ENCODE measurements around the gene CRYBG2.
"Not testable (repeated sequence)": the region's sequence is repeated elsewhere in the genome, so short reads cannot be mapped to it uniquely, and the experiment has no call there.

CRYBG2 gene

DNA sequence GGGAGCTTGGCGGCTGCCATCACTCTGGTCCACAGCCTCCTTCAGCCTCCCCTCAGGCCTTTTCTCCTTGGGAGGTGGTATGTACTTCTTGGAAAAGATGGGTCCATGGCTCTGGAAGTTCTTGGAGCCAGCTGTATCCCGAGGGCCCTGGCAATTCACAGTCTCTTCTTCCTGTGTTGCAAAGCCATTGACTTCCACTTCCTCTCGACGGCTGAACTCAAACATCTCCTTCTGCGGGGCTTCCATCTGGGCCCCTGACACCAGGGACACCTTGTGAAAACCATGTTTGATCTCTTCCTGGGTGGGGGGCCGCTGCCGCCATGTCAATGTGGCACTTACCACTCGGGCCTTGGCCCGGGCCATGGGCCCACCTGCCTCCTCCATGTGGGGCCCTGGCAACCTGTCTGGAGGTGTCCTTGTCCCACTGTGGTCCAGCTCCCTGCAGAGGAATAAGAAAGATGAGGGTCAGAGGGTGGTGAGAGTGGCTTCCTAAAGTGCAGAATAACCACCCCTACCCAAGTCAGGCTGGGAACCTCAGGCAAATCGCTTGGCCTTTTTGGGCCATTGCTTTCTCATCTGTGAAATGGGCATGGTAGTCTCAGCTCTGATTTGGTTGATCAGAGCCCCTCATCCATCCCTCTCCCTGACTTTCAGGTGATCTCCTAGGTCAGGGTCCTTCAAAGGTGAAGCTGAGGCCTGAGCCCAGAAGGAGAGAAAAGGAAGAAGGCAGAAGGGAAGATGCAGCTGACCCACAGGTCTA is 7.5 kb downstream of the CRYBG2 start:
- no peak for DNase-seq

GRCh38 chr1:26345718-26346117 is 8.2 kb downstream of the CRYBG2 start:
- DNase-seq = no peak

DNA sequence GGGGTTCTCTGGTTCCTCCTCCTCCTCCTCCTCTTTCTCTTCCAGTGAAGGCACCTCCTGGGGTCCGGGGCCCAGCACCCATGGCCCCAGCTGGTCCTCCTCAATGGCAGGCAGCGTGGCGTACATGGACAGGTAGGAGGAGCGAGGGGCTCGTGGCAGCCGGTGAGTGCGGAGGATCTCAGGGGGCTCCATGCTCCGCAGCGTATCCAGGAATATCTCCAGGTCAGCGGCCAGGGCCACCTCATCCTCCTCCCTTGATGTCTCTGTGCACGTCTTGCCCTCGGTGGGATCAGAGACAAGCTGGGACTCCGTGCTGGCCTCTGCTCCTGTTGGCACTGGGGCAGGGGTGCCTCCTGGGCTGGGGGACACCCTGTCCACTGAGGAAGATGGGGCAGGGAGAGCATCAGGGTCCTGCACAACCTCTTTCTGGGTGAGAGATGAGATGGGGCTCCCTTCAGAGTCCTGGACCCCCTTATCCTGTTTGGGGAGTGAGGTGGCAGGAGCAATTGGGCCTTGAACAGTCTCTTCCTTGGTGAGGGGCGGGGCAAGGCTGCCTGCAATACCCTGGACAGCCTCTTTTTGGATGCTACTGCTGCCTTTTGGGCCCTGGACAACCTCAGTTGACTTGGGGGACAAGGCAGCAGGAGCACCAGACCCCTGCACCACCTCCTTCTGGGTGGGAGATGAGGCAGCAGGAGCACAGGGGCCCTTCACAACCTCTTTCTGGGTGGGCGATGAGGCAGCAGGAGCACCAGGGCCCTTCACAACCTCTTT is 9.6 kb downstream of the CRYBG2 start:
- DNase-seq = no peak

- no peak for DNase-seq
Measured at GRCh38 chr1:26340047-26340481, 13.9 kb downstream of the CRYBG2 start.

GRCh38 chr1:26338670-26339069 is 15.3 kb downstream of the CRYBG2 start:
- no peak for DNase-seq

DNA sequence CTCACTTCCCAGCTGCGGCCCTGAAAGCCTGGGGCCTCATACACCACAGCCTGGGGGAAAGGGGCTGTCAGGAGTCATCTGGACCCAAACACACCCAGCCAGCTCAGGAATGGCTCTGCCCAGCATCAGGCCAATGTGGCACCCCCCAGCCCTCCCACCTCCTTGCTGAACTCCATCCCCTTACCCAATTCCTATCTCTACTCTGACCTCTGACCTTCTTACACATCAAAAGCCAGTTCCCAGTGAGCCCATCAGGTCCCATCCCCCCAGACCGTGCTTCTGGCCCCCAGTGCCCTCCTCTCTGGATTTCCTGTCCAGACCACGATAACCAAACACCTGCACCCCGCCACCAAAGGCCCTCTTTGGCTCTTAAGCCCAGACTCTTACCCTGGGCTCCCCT is 16.3 kb downstream of the CRYBG2 start:
- DNase-seq = no peak

DNA sequence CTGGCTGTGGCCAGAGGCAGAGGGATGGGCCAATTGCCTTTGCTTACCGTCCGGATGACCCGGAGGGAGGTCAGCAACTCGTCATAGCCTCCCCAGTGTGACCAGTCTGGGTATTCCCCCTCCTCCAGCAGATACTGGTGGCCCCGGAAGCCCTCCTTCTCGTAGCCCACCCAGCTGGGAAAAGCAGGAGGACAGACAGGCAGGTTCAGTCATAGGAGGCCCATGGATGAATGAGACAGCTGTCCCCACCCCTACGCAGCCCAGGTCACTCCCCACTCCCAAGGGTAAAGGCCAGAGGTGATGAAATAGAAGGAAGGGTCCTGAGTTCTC is 16.8 kb downstream of the CRYBG2 start:
- DNase-seq = no peak

- DNase-seq = peak; percentile 83
Measured at GRCh38 chr1:26336477-26337205, 17.3 kb downstream of the CRYBG2 start.

GRCh38 chr1:26335774-26336476 is 18.0 kb downstream of the CRYBG2 start:
- DNase-seq = no peak

- not testable (repeated sequence) for DNase-seq
Measured at GRCh38 chr1:26333312-26333711, 20.6 kb downstream of the CRYBG2 start.

- no peak for DNase-seq
Measured at GRCh38 chr1:26330276-26330675, 23.7 kb downstream of the CRYBG2 start.

DNA sequence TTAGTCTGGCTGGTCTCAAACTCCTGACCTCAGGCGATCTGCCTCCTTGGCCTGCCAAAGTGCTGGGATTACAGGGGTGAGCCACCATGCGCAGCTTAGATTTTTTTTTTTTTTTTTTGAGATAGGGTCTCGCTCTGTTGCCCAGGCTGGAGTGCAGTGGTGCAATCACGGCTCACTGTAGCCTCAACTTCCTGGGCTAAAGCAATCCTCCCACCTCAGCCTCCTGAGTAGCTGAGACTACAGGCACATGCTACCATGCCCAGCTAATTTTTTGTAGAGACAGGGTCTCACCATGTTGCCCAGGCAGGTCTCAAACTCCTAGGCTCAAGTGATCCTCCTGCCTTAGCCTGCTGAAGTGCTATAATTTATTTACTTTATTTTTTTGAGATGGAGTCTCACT is 24.6 kb downstream of the CRYBG2 start:
- DNase-seq = not testable (repeated sequence)

DNA sequence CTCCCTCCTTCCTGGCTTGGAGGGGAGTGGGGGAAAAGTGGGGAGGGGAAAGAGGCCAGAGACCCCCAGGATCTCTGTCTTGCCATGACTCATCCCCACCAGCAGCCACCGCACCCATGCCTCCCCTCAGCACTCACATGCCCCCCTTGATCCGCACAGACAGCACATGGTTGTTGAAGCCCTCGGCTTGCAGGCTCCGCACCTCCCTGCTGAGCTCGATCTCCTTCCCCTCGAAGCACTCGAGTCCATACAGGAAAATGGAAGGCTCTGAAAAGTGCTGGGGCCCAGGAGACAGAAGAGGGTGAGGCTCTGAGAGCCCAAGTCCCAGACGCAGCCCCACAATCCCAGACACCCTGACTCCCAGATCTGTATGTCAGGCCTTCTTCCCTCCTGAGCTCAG is 25.3 kb downstream of the CRYBG2 start:
- DNase-seq = no peak

GRCh38 chr1:26327956-26328362 is 26.0 kb downstream of the CRYBG2 start:
- no peak for DNase-seq

DNA sequence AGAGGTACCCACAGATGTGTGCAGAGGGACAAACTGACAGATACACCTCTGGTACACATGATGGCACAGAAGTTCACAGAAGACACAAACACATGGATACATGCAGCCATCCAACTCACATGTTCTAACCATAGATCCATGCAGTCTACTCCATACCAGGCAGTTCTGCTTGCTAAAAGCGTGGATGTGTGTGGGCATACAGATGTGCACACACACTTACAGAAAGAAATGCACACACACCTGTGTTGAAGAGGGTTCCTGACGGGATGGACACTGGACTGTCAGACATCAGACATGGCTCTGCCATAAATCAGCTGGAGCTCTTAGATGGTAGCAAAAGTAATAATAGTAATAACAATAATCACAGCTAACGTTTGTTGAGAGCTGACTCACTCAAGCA is 29.4 kb downstream of the CRYBG2 start:
- DNase-seq = no peak

GRCh38 chr1:26323382-26323781 is 30.5 kb downstream of the CRYBG2 start:
- no peak for DNase-seq

DNA sequence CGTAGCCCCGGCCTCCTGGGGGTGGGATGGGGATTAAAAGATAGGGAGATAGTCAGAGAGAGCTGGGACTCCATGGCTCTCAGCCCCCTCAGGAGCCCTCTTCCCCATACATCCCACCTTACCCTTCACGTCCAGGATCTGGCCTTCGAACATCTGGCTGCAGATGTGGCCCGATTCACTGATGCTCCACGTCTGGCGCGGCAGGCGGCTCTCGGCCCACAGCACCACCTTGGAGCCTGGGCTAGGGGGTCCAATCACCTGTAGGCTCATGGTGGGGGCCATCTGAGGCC is 31.9 kb downstream of the CRYBG2 start:
- no peak for DNase-seq

- DNase-seq = peak; percentile 95
Measured at GRCh38 chr1:26321315-26322041, 32.5 kb downstream of the CRYBG2 start.

DNA sequence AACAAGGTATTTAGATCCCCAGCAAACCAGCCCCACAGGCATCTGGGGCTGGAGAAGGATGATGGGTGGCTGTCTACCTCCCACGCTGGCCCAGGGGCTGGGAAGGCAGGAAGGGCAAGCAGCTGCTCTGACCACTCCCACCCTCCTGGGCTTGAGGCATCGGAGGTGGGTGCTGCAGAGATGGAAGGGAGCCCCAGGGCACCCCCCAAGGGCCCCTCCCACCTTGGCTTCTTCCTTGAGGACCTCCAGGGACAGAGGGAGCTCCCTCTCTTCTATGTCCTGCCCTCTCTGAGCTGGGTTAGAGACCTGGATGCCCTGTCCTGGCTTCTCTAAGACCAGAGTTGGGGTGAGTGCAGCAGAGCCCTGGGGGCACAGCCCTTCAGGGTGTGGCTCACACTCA is 33.0 kb downstream of the CRYBG2 start:
- no peak for DNase-seq

GRCh38 chr1:26318338-26319064 is 35.4 kb downstream of the CRYBG2 start:
- DNase-seq = no peak

DNA sequence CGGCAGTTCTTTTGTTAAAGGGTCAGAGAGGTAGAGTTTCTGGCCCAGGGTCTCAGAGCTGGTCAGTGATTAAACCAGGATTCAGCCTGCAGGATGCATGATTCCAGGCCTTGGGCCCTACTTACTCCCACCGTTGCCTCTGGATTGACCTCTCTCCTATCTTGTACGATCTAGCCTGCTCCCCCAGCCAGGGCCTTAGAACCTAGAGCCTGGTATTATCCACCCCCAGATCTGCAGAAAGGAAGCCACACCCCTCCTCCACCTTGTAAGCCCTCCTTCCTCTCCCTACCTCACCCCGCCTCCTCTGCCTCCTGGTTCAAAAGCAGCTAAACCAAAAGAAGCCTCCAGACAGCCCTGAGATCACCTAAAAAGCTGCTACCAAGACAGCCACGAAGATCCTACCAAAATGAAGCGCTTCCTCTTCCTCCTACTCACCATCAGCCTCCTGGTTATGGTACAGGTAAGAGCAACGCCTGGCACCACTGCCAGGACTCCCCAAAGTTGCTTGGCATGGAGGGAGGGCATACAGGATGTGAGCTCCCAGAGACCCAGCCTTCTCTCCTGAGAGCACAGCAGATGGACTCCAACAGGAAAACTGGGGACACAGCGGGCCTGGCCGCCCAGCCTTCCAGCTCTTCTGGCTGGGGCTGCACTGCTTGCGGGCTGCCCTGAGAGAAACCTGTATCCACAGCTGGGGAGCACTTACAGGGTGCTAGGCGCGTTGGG is 36.2 kb downstream of the CRYBG2 start, which contains the start of gene CD52:
Gene CD52 (plus strand): TSS at position 347 of the 726 bp plus-strand sequence. CDS start 60 bp downstream, at position 407.
- DNase-seq = peak; percentile 82

Measured in activated gamma-delta T cell treated with Interleukin-2 at 50 U/mL for 16 hours (primary cell).